H1 (cell line): ENCODE data around the gene DIS3L. TPM values are rescaled to one million over a fixed set of nuclear protein-coding genes. Genes with fewer than 3 reads are reported as not detected.

Source experiments
- CTCF ChIA-PET: fragments of 300-600 bp; sonication (Branson Sonifier 250); formaldehyde crosslinking; loops from one replicate; lab custom pipeline; 2021; ENCODE audit not compliant: partially characterized antibody; lab: Charles Lee
- POLR2A ChIA-PET: fragments of 300-600 bp; sonication (Branson Sonifier 250); formaldehyde crosslinking; loops from one replicate; lab custom pipeline; 2021; ENCODE audit warnings: inconsistent platforms; ENCODE audit not compliant: partially characterized antibody; lab: Charles Lee
- DNase-seq, 2 experiments: peaks; one replicate each; pipeline versions ENCODE4 v3.0.0 to v3.0.0-alpha.2; 2010 to 2022; ENCODE audit warnings: low spot score in 2 of 2, low read depth in 1 of 2, mixed read lengths in 1 of 2
- FAIRE-seq: peaks from 2 replicates; lab custom pipeline; 2011; peaks lifted over from hg19 to GRCh38; lab: Jason Lieb, UNC
- H2AFZ ChIP-seq: 2 replicates; pipeline ENCODE4 v1.8.1; 2012; ENCODE audit warnings: low read length, inconsistent platforms
- H2AK5ac ChIP-seq: 2 replicates; pipeline ENCODE4 v1.6.1; 2013; ENCODE audit warnings: low read depth, low read length
- H2BK120ac ChIP-seq: replicated peaks from 2 replicates; pipeline ENCODE3; 2013; ENCODE audit warnings: low read depth, low read length, inconsistent platforms
- H2BK12ac ChIP-seq: 2 replicates; pipeline ENCODE4 v1.6.1; 2013; ENCODE audit warnings: low read depth, low read length
- H2BK15ac ChIP-seq: 2 replicates; pipeline ENCODE4 v1.6.1; 2013; ENCODE audit warnings: low read length
- H2BK20ac ChIP-seq: 2 replicates; pipeline ENCODE4 v1.6.1; 2013; ENCODE audit warnings: low read length
- H2BK5ac ChIP-seq: 2 replicates; pipeline ENCODE4 v1.6.1; 2013; ENCODE audit warnings: low read depth, low read length
- H3K14ac ChIP-seq: 2 replicates; pipeline ENCODE4 v1.6.1; 2013; ENCODE audit warnings: inconsistent platforms; ENCODE audit not compliant: insufficient read length
- H3K18ac ChIP-seq: 2 replicates; pipeline ENCODE4 v1.6.1; 2013; ENCODE audit warnings: low read length; ENCODE audit errors: extremely low read depth
- H3K23ac ChIP-seq: 2 replicates; pipeline ENCODE4 v1.6.1; 2013; ENCODE audit warnings: inconsistent platforms; ENCODE audit not compliant: insufficient read length
- H3K23me2 ChIP-seq: 2 replicates; pipeline ENCODE4 v1.6.1; 2013; ENCODE audit warnings: low read depth, low read length
- H3K27ac ChIP-seq: 2 replicates; pipeline ENCODE4 v1.6.1; 2011; ENCODE audit warnings: low read depth, low read length, inconsistent platforms
- H3K27me3 ChIP-seq, 4 experiments: replicated peaks in 1 of 4; 1 replicate in 1 of 4; 2 replicates in 3 of 4; pipeline versions ENCODE4 v1.6.1 to v1.8.1; 2011 to 2013; ENCODE audit warnings: low read length in 3 of 4, mild to moderate bottlenecking in 3 of 4, inconsistent platforms in 2 of 4, mixed read lengths in 2 of 4, moderate library complexity in 1 of 4; ENCODE audit not compliant: control insufficient read depth in 3 of 4, insufficient read depth in 3 of 4; ENCODE audit errors: extremely low read depth in 1 of 4
- H3K36me3 ChIP-seq, 4 experiments: 2 replicates each; pipeline versions ENCODE4 v1.6.1 to v1.8.1; 2011 to 2013; ENCODE audit warnings: mild to moderate bottlenecking in 4 of 4, low read length in 3 of 4, moderate library complexity in 2 of 4, control low read depth in 1 of 4, inconsistent platforms in 1 of 4; ENCODE audit not compliant: insufficient read depth in 4 of 4, control insufficient read depth in 2 of 4
- H3K4ac ChIP-seq: replicated peaks from 2 replicates; pipeline ENCODE3; 2013; ENCODE audit warnings: low read length, low read depth, mixed read lengths, inconsistent platforms; ENCODE audit not compliant: insufficient read length
- H3K4me1 ChIP-seq, 4 experiments: replicated peaks in 1 of 4; 1 replicate in 1 of 4; 2 replicates in 3 of 4; pipeline versions ENCODE4 v1.6.1 to v1.8.1; 2011 to 2013; ENCODE audit warnings: low read length in 3 of 4, inconsistent platforms in 2 of 4, mixed read lengths in 1 of 4; ENCODE audit not compliant: insufficient read depth in 4 of 4, control insufficient read depth in 3 of 4
- H3K4me2 ChIP-seq, 2 experiments: 2 replicates each; pipeline versions ENCODE4 v1.6.1 to v1.8.1; 2011 to 2013; ENCODE audit warnings: low read depth in 2 of 2, low read length in 2 of 2, control low read depth in 1 of 2, inconsistent platforms in 1 of 2, mild to moderate bottlenecking in 1 of 2; ENCODE audit not compliant: insufficient read depth in 1 of 2
- H3K4me3 ChIP-seq, 4 experiments: fragments of 200-600, 300-600 bp in 1 of 4; sonication (generic), shearing (Covaris generic), sonication (Bioruptor Twin) in 1 of 4; 2 replicates each; pipeline versions ENCODE4 v1.5.1 to v1.8.1; 2011 to 2016; ENCODE audit warnings: low read length in 4 of 4, low read depth in 3 of 4, control low read depth in 2 of 4, inconsistent platforms in 2 of 4, mild to moderate bottlenecking in 2 of 4, mixed read lengths in 1 of 4, moderate library complexity in 1 of 4; ENCODE audit not compliant: insufficient read depth in 2 of 4; ENCODE audit errors: extremely low read depth in 1 of 4
- H3K56ac ChIP-seq: replicated peaks from 2 replicates; pipeline ENCODE3; 2013; ENCODE audit warnings: low read depth, mild to moderate bottlenecking, mixed read lengths, low read length, inconsistent platforms; ENCODE audit not compliant: insufficient read length
- H3K79me1 ChIP-seq: 2 replicates; pipeline ENCODE4 v1.6.1; 2013; ENCODE audit warnings: low read depth, low read length, control low read depth
- H3K79me2 ChIP-seq, 2 experiments: 2 replicates each; pipeline versions ENCODE4 v1.6.1 to v1.8.1; 2012 to 2013; ENCODE audit warnings: low read length in 2 of 2, mild to moderate bottlenecking in 2 of 2, inconsistent platforms in 1 of 2; ENCODE audit not compliant: insufficient read depth in 2 of 2, control insufficient read depth in 1 of 2
- H3K9ac ChIP-seq, 4 experiments: replicated peaks in 1 of 4; 1 replicate in 1 of 4; 2 replicates in 3 of 4; pipeline versions ENCODE4 v1.6.1 to v1.8.1; 2011 to 2013; ENCODE audit warnings: low read depth in 3 of 4, low read length in 3 of 4, control low read depth in 2 of 4, mild to moderate bottlenecking in 2 of 4, moderate library complexity in 2 of 4, inconsistent platforms in 1 of 4; ENCODE audit errors: extremely low read depth in 1 of 4
- H3K9me3 ChIP-seq, 2 experiments: 2 replicates each; pipeline versions ENCODE4 v1.6.1 to v1.8.1; 2012 to 2013; ENCODE audit warnings: mild to moderate bottlenecking in 2 of 2, moderate library complexity in 2 of 2, control low read depth in 1 of 2, inconsistent platforms in 1 of 2, low read depth in 1 of 2, low read length in 1 of 2, mixed read lengths in 1 of 2; ENCODE audit not compliant: insufficient read depth in 2 of 2
- H4K20me1 ChIP-seq, 2 experiments: replicated peaks in 1 of 2; 2 replicates each; pipeline versions ENCODE3 to v1.8.1; 2011 to 2013; ENCODE audit warnings: inconsistent platforms in 2 of 2, low read length in 2 of 2, mild to moderate bottlenecking in 1 of 2; ENCODE audit not compliant: insufficient read depth in 2 of 2, control insufficient read depth in 1 of 2
- H4K5ac ChIP-seq: 2 replicates; pipeline ENCODE4 v1.6.1; 2013; ENCODE audit warnings: low read length, low read depth, mixed read lengths, inconsistent platforms; ENCODE audit not compliant: insufficient read length
- H4K8ac ChIP-seq: 2 replicates; pipeline ENCODE4 v1.8.0; 2013; ENCODE audit warnings: mild to moderate bottlenecking, moderate library complexity, low read length, inconsistent platforms; ENCODE audit not compliant: insufficient read depth; ENCODE audit errors: extremely low read depth
- H4K91ac ChIP-seq: replicated peaks from 2 replicates; pipeline ENCODE3; 2013; ENCODE audit warnings: low read length, mixed read lengths, inconsistent platforms; ENCODE audit not compliant: insufficient read length
- CBX5 ChIP-seq: fragments of 300-800, 300-1000 bp; sonication (generic); IDR thresholded peaks from 2 replicates; pipeline ENCODE4 v1.7.1; 2016; ENCODE audit warnings: antibody characterized with exemption, low read length, low read depth
- CHD2 ChIP-seq: IDR thresholded peaks from 2 replicates; pipeline ENCODE4 v1.6.1; 2012; ENCODE audit warnings: low read length, improper control_type of control experiment
- CTCF ChIP-seq, 3 experiments: IDR thresholded peaks; 1 replicate in 2 of 3; 2 replicates in 1 of 3; pipeline versions ENCODE4 v1.5.1 to v1.6.1; 2011; ENCODE audit warnings: low read length in 3 of 3, mild to moderate bottlenecking in 3 of 3, inconsistent platforms in 2 of 3, low read depth in 1 of 3, moderate library complexity in 1 of 3; ENCODE audit not compliant: insufficient read depth in 1 of 3; ENCODE audit errors: control extremely low read depth in 1 of 3
- KDM4A ChIP-seq: IDR thresholded peaks from one replicate; pipeline ENCODE4 v1.7.1; 2012; ENCODE audit warnings: low read depth, mild to moderate bottlenecking, moderate library complexity, low read length, inconsistent platforms; ENCODE audit not compliant: severe bottlenecking
- NANOG ChIP-seq: IDR thresholded peaks from 2 replicates; pipeline ENCODE4 v1.6.1; 2011; ENCODE audit warnings: low read length, low read depth, mild to moderate bottlenecking, inconsistent platforms; ENCODE audit not compliant: insufficient read depth, poor library complexity, severe bottlenecking
- SIX5 ChIP-seq: IDR thresholded peaks from 2 replicates; pipeline ENCODE4 v1.6.1; 2011; ENCODE audit warnings: mild to moderate bottlenecking, low read depth, low read length
- SP4 ChIP-seq: IDR thresholded peaks from 2 replicates; pipeline ENCODE4 v1.6.1; 2012; ENCODE audit warnings: low read length, inconsistent platforms
- polyA plus RNA-seq, 7 experiments: library from polyadenylated mRNA; depleted of rRNA in 3 of 7; stranded (reverse) in 5 of 7; unstranded in 2 of 7; fragments of >200 nt in 5 of 7; fragments of 200-250 nt in 2 of 7; gene quantifications; 1 replicate in 5 of 7; 2 replicates in 1 of 7; 4 replicates in 1 of 7; pipeline versions ENCODE4 v1.2.1 to v1.2.3, GENCODE V29; 2011 to 2013; ENCODE audit warnings: missing spikeins in 2 of 7, mixed read lengths in 2 of 7
- total RNA-seq: library from RNA; stranded (reverse); fragmentation: NEBNext Ultra II Directional; extraction: Animal tissue kit (Norgen Biotek cat#: 25700); gene quantifications from 2 replicates; pipeline ENCODE4 v1.2.1, GENCODE V29; 2021

The DIS3L gene
- total and polyA plus RNA-seq, 2 of the 8 experiments (the other 6 are each of a cell fraction or from before 2014, with no cell fraction given), result 8.7 to 25.0 TPM

GRCh38 chr15:66290518-66290917 lies 2.9 kb upstream of the DIS3L start:
- CTCF ChIA-PET, result interaction anchor here (0.6 to 3.3 kb wide), 3 partner anchors 40 to 618 kb away, joined by 3 to 17 read pairs (median 6); no protein-coding TSS in a partner anchor

More at GRCh38 chr15:66290518-66290917, 2.9 kb upstream of the DIS3L start:
- no peak overlapping the region for H2BK5ac ChIP-seq
- H3K4me1 ChIP-seq, result peaks cover 6 to 12% (median 7%) of the 10 kb centered on the region in 4 experiments; a peak in 6 of 7 replicates
- no peak overlapping the region for H2BK20ac ChIP-seq
- H2BK12ac ChIP-seq, result no peak overlapping the region
- H3K23me2 ChIP-seq, result peaks cover 2% of the 10 kb centered on the region; the same call in 1 of the 2 replicates
- H4K20me1 ChIP-seq, result no peaks in the 10 kb centered on the region
- H3K18ac ChIP-seq, result no peak overlapping the region
- no peak overlapping the region for H4K8ac ChIP-seq
- FAIRE-seq (no peak), DNase-seq (no peak)
- H2BK15ac ChIP-seq, result no peak overlapping the region
- no peak overlapping the region for H3K56ac ChIP-seq
- no peak overlapping the region for H4K5ac ChIP-seq
- TF ChIP-seq KDM4A (no peak), SIX5 (no peak), CBX5 (no peak), CHD2 (no peak), NANOG (no peak), SP4 (no peak), CTCF (IDR thresholded peaks at IDR 0.05; ENCODE audit: control extremely low read depth in 1 of 3, insufficient read depth in 1 of 3, low read depth in 1 of 3, low read length in 3 of 3) (no peak)
- no peaks in the 10 kb centered on the region for H3K36me3 ChIP-seq
- POLR2A ChIA-PET, result interaction anchor here (1.2 to 1.3 kb wide), 2 partner anchors 9 to 37 kb away, joined by 3 to 4 read pairs; partner anchors contain the start of gene MEGF11
- no peak overlapping the region for H3K14ac ChIP-seq
- H3K4ac ChIP-seq, result no peak overlapping the region
- H3K23ac ChIP-seq, result no peak overlapping the region
- H3K4me2 ChIP-seq, result no peak overlapping the region
- H2AK5ac ChIP-seq, result no peak overlapping the region
- H3K9me3 ChIP-seq, result no peaks in the 10 kb centered on the region
- H3K9ac ChIP-seq, result no peak overlapping the region
- no peak overlapping the region for H3K4me3 ChIP-seq
- no peak overlapping the region for H3K27ac ChIP-seq
- no peak overlapping the region for H2BK120ac ChIP-seq
- H3K27me3 ChIP-seq, result no peaks in the 10 kb centered on the region
- no peak overlapping the region for H4K91ac ChIP-seq
- no peaks in the 10 kb centered on the region for H3K79me1 ChIP-seq
- no peaks in the 10 kb centered on the region for H3K79me2 ChIP-seq
- no peak overlapping the region for H2AFZ ChIP-seq
